Right lung (tissue), 5 donors: ENCODE results near the gene NFATC3. TPM values are rescaled to one million over a fixed set of nuclear protein-coding genes. Genes with fewer than 3 reads are reported as not detected.

Source experiments
- DNase-seq, 2 donors: peaks; one replicate each; pipeline ENCODE4 v3.0.0-alpha.2; 2013
- polyA plus RNA-seq, 5 donors: library from polyadenylated mRNA; unstranded; fragments of 120-200 nt; gene quantifications; one replicate each; pipeline versions ENCODE4 v1.2.1 to v1.2.3, GENCODE V29; 2013; ENCODE audit warnings: inconsistent platforms in 1 of 5, low replicate concordance in 1 of 5; ENCODE audit not compliant: insufficient read length in 5 of 5, insufficient read depth in 1 of 5

Gene NFATC3
- polyA plus RNA-seq, 5 donors: 29.8 to 42.9 (median 40.5) TPM

- no peak for DNase-seq
Measured at GRCh38 chr16:68230176-68230571, 145.0 kb downstream of the NFATC3 start.

GRCh38 chr16:68230956-68231355 lies 145.8 kb downstream of the NFATC3 start:
- DNase-seq: no peak

- DNase-seq: no peak
Measured at GRCh38 chr16:68231384-68232136, 146.4 kb downstream of the NFATC3 start.

- DNase-seq: no peak
Measured at GRCh38 chr16:68232335-68232734, 147.2 kb downstream of the NFATC3 start.

- DNase-seq: no peak
Measured at GRCh38 chr16:68233085-68233834, 148.1 kb downstream of the NFATC3 start.

GRCh38 chr16:68233835-68234187 lies 148.6 kb downstream of the NFATC3 start:
- no peak for DNase-seq

- peak; percentile 78 to 83 for DNase-seq
Measured at GRCh38 chr16:68234188-68235107, 149.3 kb downstream of the NFATC3 start.

GRCh38 chr16:68235108-68235886 lies 150.1 kb downstream of the NFATC3 start:
- no peak for DNase-seq

- DNase-seq: no peak
Measured at GRCh38 chr16:68235887-68236136, 150.6 kb downstream of the NFATC3 start, which contains the start of gene ESRP2. TSS of gene ESRP2 (minus strand) at chr16:68236127. CDS start at chr16:68236045, 82 bp downstream.

- DNase-seq: peak; percentile 64 to 65
Measured at GRCh38 chr16:68236137-68236825, 151.1 kb downstream of the NFATC3 start.

- DNase-seq: no peak
Measured at GRCh38 chr16:68236826-68237242, 151.7 kb downstream of the NFATC3 start.

GRCh38 chr16:68237243-68238028 lies 152.3 kb downstream of the NFATC3 start:
- DNase-seq: peak; percentile 97 to 98

- no peak for DNase-seq
Measured at GRCh38 chr16:68238029-68238345, 152.8 kb downstream of the NFATC3 start.

- no peak for DNase-seq
Measured at GRCh38 chr16:68242085-68242484, 156.9 kb downstream of the NFATC3 start.

- DNase-seq: no peak
Measured at GRCh38 chr16:68242926-68243858, 158.0 kb downstream of the NFATC3 start.

GRCh38 chr16:68244481-68244902 lies 159.3 kb downstream of the NFATC3 start:
- DNase-seq: no peak

GRCh38 chr16:68244903-68245853 lies 160.0 kb downstream of the NFATC3 start, which contains the start of gene PLA2G15:
TSS of gene PLA2G15 (plus strand) at chr16:68245373. CDS start at chr16:68245427, 54 bp downstream.
- peak; percentile 91 to 94 for DNase-seq

- no peak for DNase-seq
Measured at GRCh38 chr16:68246121-68246520, 161.0 kb downstream of the NFATC3 start.
